ENCODE results near the gene AGPAT4. TPM values are rescaled to one million over a fixed set of nuclear protein-coding genes. Genes with fewer than 3 reads are reported as not detected.

The AGPAT4 gene
- total RNA-seq, 1 experiment from 2014 or later: 3.6 TPM

GRCh38 chr6:161116554-161116953 lies 157.3 kb downstream of the AGPAT4 start:
- in situ Hi-C loops (cut with HindIII; ENCODE audit: low pct_unique_long_range_greater_than_20kb, low sequenced_read_pairs): no loop called here
- DNase-seq (ENCODE audit: low read depth): no peak

GRCh38 chr6:161115468-161115867 lies 158.4 kb downstream of the AGPAT4 start:
- no peak for DNase-seq (ENCODE audit: low read depth)
- in situ Hi-C loops (cut with HindIII; ENCODE audit: low pct_unique_long_range_greater_than_20kb, low sequenced_read_pairs): no loop called here

GRCh38 chr6:161111261-161111660 lies 162.6 kb downstream of the AGPAT4 start:
- in situ Hi-C loops (cut with HindIII; ENCODE audit: low pct_unique_long_range_greater_than_20kb, low sequenced_read_pairs): no loop called here
- DNase-seq (ENCODE audit: low read depth): no peak

GRCh38 chr6:161110028-161110779 lies 163.7 kb downstream of the AGPAT4 start:
- in situ Hi-C loops (cut with HindIII; ENCODE audit: low pct_unique_long_range_greater_than_20kb, low sequenced_read_pairs): no loop called here
- DNase-seq (ENCODE audit: low read depth): no peak

- in situ Hi-C loops (cut with HindIII; ENCODE audit: low pct_unique_long_range_greater_than_20kb, low sequenced_read_pairs): no loop called here
- no peak for DNase-seq (ENCODE audit: low read depth)
Measured at GRCh38 chr6:161109366-161109765, 164.5 kb downstream of the AGPAT4 start.

GRCh38 chr6:161108916-161109315 lies 164.9 kb downstream of the AGPAT4 start:
- no peak for DNase-seq (ENCODE audit: low read depth)
- in situ Hi-C loops (cut with HindIII; ENCODE audit: low pct_unique_long_range_greater_than_20kb, low sequenced_read_pairs): no loop called here

GRCh38 chr6:161107779-161108730 lies 165.8 kb downstream of the AGPAT4 start:
- DNase-seq (ENCODE audit: low read depth): no peak

GRCh38 chr6:161105408-161105807 lies 168.5 kb downstream of the AGPAT4 start:
- no peak for DNase-seq (ENCODE audit: low read depth)
- in situ Hi-C loops (cut with HindIII; ENCODE audit: low pct_unique_long_range_greater_than_20kb, low sequenced_read_pairs): no loop called here

More at GRCh38 chr6:161107779-161108730, 165.8 kb downstream of the AGPAT4 start:
- in situ Hi-C loops (cut with HindIII; ENCODE audit: low pct_unique_long_range_greater_than_20kb, low sequenced_read_pairs): no loop called here

- in situ Hi-C loops (cut with HindIII; ENCODE audit: low pct_unique_long_range_greater_than_20kb, low sequenced_read_pairs): no loop called here
- no peak for DNase-seq (ENCODE audit: low read depth)
Measured at GRCh38 chr6:161104966-161105365, 168.9 kb downstream of the AGPAT4 start.

GRCh38 chr6:161103475-161103874 lies 170.4 kb downstream of the AGPAT4 start:
- in situ Hi-C loops (cut with HindIII; ENCODE audit: low pct_unique_long_range_greater_than_20kb, low sequenced_read_pairs): no loop called here
- DNase-seq (ENCODE audit: low read depth): no peak

GRCh38 chr6:161101517-161101916 lies 172.3 kb downstream of the AGPAT4 start:
- in situ Hi-C loops (cut with HindIII; ENCODE audit: low pct_unique_long_range_greater_than_20kb, low sequenced_read_pairs): no loop called here
- no peak for DNase-seq (ENCODE audit: low read depth)

GRCh38 chr6:161100072-161100471 lies 173.8 kb downstream of the AGPAT4 start:
- in situ Hi-C loops (cut with HindIII; ENCODE audit: low pct_unique_long_range_greater_than_20kb, low sequenced_read_pairs): no loop called here
- peak; percentile 59 for DNase-seq (ENCODE audit: low read depth)

GRCh38 chr6:161095916-161096315 lies 177.9 kb downstream of the AGPAT4 start:
- in situ Hi-C loops (cut with HindIII; ENCODE audit: low pct_unique_long_range_greater_than_20kb, low sequenced_read_pairs): no loop called here
- no peak for DNase-seq (ENCODE audit: low read depth)

- DNase-seq (ENCODE audit: low read depth): no peak
- in situ Hi-C loops (cut with HindIII; ENCODE audit: low pct_unique_long_range_greater_than_20kb, low sequenced_read_pairs): no loop called here
Measured at GRCh38 chr6:161094955-161095354, 178.9 kb downstream of the AGPAT4 start.

GRCh38 chr6:161091972-161092701 lies 181.7 kb downstream of the AGPAT4 start:
- in situ Hi-C loops (cut with HindIII; ENCODE audit: low pct_unique_long_range_greater_than_20kb, low sequenced_read_pairs): no loop called here
- DNase-seq (ENCODE audit: low read depth): no peak

- in situ Hi-C loops (cut with HindIII; ENCODE audit: low pct_unique_long_range_greater_than_20kb, low sequenced_read_pairs): no loop called here
- no peak for DNase-seq (ENCODE audit: low read depth)
Measured at GRCh38 chr6:161091151-161091550, 182.7 kb downstream of the AGPAT4 start.

- DNase-seq (ENCODE audit: low read depth): no peak
- in situ Hi-C loops (cut with HindIII; ENCODE audit: low pct_unique_long_range_greater_than_20kb, low sequenced_read_pairs): no loop called here
Measured at GRCh38 chr6:161088676-161089328, 185.1 kb downstream of the AGPAT4 start.

GRCh38 chr6:161085246-161085645 lies 188.6 kb downstream of the AGPAT4 start:
- DNase-seq (ENCODE audit: low read depth): no peak
- in situ Hi-C loops (cut with HindIII; ENCODE audit: low pct_unique_long_range_greater_than_20kb, low sequenced_read_pairs): no loop called here

All from Caki2 (cell line).